ENCODE results near the gene LMNTD1. TPM values are rescaled to one million over a fixed set of nuclear protein-coding genes. Genes with fewer than 3 reads are reported as not detected.

LMNTD1 gene
- total and polyA plus RNA-seq, 2 of the 4 experiments (the other 2 are of a cell fraction): 1.5 to 4.3 TPM

DNA sequence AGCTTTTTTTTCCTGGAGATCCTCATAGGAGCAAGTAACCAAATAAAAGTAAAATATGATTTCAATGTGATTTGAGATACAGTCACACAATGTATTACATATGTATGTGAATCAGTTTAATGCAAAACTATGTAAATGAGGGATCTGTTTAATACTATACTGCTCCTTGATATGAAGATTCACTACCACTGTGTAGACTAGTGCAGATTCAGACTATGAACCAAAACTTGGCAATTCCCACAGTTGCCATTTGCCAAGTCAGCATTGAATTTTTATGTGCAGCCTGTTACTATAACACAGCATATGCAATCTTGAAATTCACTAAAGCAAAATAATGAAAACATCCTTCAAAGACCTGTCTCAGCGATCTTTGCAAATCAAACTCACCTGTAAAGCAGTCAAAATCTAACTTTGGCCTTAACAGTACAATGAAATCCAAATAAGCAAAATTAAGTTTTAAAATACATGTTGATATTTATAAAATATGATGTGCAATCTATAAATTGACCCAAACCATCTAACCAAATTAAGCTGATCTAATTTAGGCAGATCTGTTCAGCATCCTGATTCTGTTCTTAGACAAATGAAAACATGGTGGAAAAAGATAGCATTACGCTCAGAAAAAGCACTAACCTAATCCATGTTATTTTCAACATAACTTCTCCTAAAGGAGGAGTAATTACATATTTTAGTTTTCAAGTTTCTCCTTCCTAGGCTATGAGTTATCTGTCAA lies 25.5 kb upstream of the LMNTD1 start:
- Histone ChIP-seq H4K20me1 (ENCODE audit: insufficient read depth, low read length) (no peaks in the 10 kb centered on the region), H2AFZ (replicated peaks; ENCODE audit: low read length, poor library complexity) (no peak overlapping the region), H3K23ac (ENCODE audit: low read depth, low read length) (no peak overlapping the region), H3K9ac (ENCODE audit: low read depth, low read length) (no peak overlapping the region), H3K9me1 (ENCODE audit: insufficient read depth, low read length) (no peaks in the 10 kb centered on the region), H3K18ac (ENCODE audit: low read depth, low read length) (no peak overlapping the region), H3K14ac (replicated peaks; ENCODE audit: low read depth, low read length) (no peak overlapping the region), H4K91ac (ENCODE audit: insufficient read depth, low read depth, low read length) (no peak overlapping the region), H2BK20ac (ENCODE audit: low read depth, low read length) (no peak overlapping the region), H3K56ac (ENCODE audit: extremely low read depth, insufficient read depth, low read length) (no peak overlapping the region), H4K8ac (ENCODE audit: low read depth in 2 of 2, low read length in 2 of 2) (no peak overlapping the region), H3K4me2 (ENCODE audit: low read depth, low read length) (no peak overlapping the region), H3K36me3 (ENCODE audit: control insufficient read depth, insufficient read depth, low read length) (no peaks in the 10 kb centered on the region), H3K27ac (ENCODE audit: insufficient read depth, low read length) (no peak overlapping the region), H2AK9ac (replicated peaks; ENCODE audit: low read depth, low read length, poor library complexity) (no peak overlapping the region), H2AK5ac (ENCODE audit: low read depth, low read length) (no peak overlapping the region), H2BK5ac (ENCODE audit: low read depth, low read length, poor library complexity, severe bottlenecking) (no peak overlapping the region), H3K79me1 (ENCODE audit: low read depth in 1 of 2, low read length in 2 of 2) (no peaks in the 10 kb centered on the region), H3K27me3 (ENCODE audit: control insufficient read depth, insufficient read depth, low read length) (no peaks in the 10 kb centered on the region), H2BK120ac (ENCODE audit: low read depth, low read length) (no peak overlapping the region), H4K5ac (ENCODE audit: low read depth, low read length) (no peak overlapping the region), H3K4me3 (ENCODE audit: insufficient read depth, low read depth, low read length) (no peak overlapping the region), H3K9me3 (ENCODE audit: control insufficient read depth, insufficient read depth, low read length) (no peaks in the 10 kb centered on the region), H2BK15ac (ENCODE audit: low read depth, low read length) (no peak overlapping the region), H3K4me1 (ENCODE audit: control insufficient read depth, insufficient read depth, low read length) (no peaks in the 10 kb centered on the region), H3K4ac (ENCODE audit: low read depth, low read length) (no peak overlapping the region)
- POLR2A ChIA-PET (ENCODE audit: unreplicated experiment): no interaction called here
- CTCF ChIA-PET: no interaction called here
- dilution Hi-C loops (cut with HindIII; ENCODE audit: low sequenced_read_pairs, unreplicated experiment): no loop called here
- intact Hi-C loops (cut with micrococcal nuclease): no loop called here
- DNase-seq: no peak
- in situ Hi-C loops (cut with MboI; ENCODE audit: low sequenced_read_pairs): no loop called here
- WGBS, 2 experiments (ENCODE audit: extremely low coverage in 2 of 2, insufficient read length in 1 of 2): no CpG with 5 or more reads among the region's 2 CpGs
- no peak for ATAC-seq (ENCODE audit: low read depth)
- BruUV-seq (replicated peaks): no TSS peak
- TF ChIP-seq, protein P1, sequence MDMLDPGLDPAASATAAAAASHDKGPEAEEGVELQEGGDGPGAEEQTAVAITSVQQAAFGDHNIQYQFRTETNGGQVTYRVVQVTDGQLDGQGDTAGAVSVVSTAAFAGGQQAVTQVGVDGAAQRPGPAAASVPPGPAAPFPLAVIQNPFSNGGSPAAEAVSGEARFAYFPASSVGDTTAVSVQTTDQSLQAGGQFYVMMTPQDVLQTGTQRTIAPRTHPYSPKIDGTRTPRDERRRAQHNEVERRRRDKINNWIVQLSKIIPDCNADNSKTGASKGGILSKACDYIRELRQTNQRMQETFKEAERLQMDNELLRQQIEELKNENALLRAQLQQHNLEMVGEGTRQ (IDR thresholded peaks at IDR 0.05; ENCODE audit: low read depth, low read length): no peak
- peak; percentile 10; the same call in 1 of the 2 replicates for TF ChIP-seq MAFK (IDR thresholded peaks at IDR 0.05; ENCODE audit: low read depth, low read length)

All from IMR-90 (cell line).